GM19468 (cell line): ENCODE data around the gene SYK.
"Not testable (repeated sequence)": the region's sequence is repeated elsewhere in the genome, so short reads cannot be mapped to it uniquely, and the experiment has no call there.

ENCODE experiments used
- ATAC-seq: cut with Tn5 transposase; IDR thresholded peaks from one replicate; pipeline ENCODE4 v1.9.1; 2021; ENCODE audit warnings: mild to moderate bottlenecking, moderate library complexity, moderate number of reproducible peaks; ENCODE audit not compliant: unreplicated experiment; ENCODE audit errors: extremely low read depth

SYK gene

GRCh38 chr9:90820406-90820805, 18.8 kb downstream of the SYK start:
- not testable (repeated sequence) for ATAC-seq

GRCh38 chr9:90821236-90821635, 19.6 kb downstream of the SYK start:
- not testable (repeated sequence) for ATAC-seq

- ATAC-seq = no peak
These were observed 20.1 kb downstream of the SYK start for GRCh38 chr9:90821697-90822096.

- ATAC-seq = no peak
These were observed 21.2 kb downstream of the SYK start for GRCh38 chr9:90822866-90823265.

- ATAC-seq = no peak
These were observed 24.0 kb downstream of the SYK start for GRCh38 chr9:90825586-90825985.

GRCh38 chr9:90826326-90827020, 24.9 kb downstream of the SYK start:
- no peak for ATAC-seq

- peak; percentile 16 for ATAC-seq
These were observed 25.7 kb downstream of the SYK start for GRCh38 chr9:90827181-90827871.

GRCh38 chr9:90830051-90830450, 28.4 kb downstream of the SYK start:
- ATAC-seq = no peak

GRCh38 chr9:90830977-90831376, 29.4 kb downstream of the SYK start:
- ATAC-seq = peak; percentile 44

- ATAC-seq = no peak
These were observed 30.6 kb downstream of the SYK start for GRCh38 chr9:90832261-90832660.

GRCh38 chr9:90834828-90835595, 33.4 kb downstream of the SYK start:
- ATAC-seq = no peak

GRCh38 chr9:90836411-90837080, 34.9 kb downstream of the SYK start:
- no peak for ATAC-seq

GRCh38 chr9:90838098-90838497, 36.5 kb downstream of the SYK start:
- no peak for ATAC-seq

- ATAC-seq = no peak
These were observed 37.0 kb downstream of the SYK start for GRCh38 chr9:90838581-90839154.

GRCh38 chr9:90839183-90839728, 37.6 kb downstream of the SYK start:
- peak; percentile 50 for ATAC-seq

- ATAC-seq = no peak
These were observed 39.1 kb downstream of the SYK start for GRCh38 chr9:90840696-90841095.

GRCh38 chr9:90841213-90841612, 39.6 kb downstream of the SYK start:
- no peak for ATAC-seq

- ATAC-seq = no peak
These were observed 40.0 kb downstream of the SYK start for GRCh38 chr9:90841615-90842014.

- no peak for ATAC-seq
These were observed 40.7 kb downstream of the SYK start for GRCh38 chr9:90842176-90842777.

- no peak for ATAC-seq
These were observed 41.4 kb downstream of the SYK start for GRCh38 chr9:90842996-90843395.
